Osteocyte (in vitro differentiated cells): ENCODE data around the gene VMO1. TPM values are rescaled to one million over a fixed set of nuclear protein-coding genes. Genes with fewer than 3 reads are reported as not detected.
A peak's percentile ranks its signal among the peaks of the same experiment; 100 is the strongest.
"Not testable (repeated sequence)": the region's sequence is repeated elsewhere in the genome, so short reads cannot be mapped to it uniquely, and the experiment has no call there.

Source experiments
- DNase-seq: peaks from one replicate; pipeline ENCODE4 v3.0.0; 2021; ENCODE audit warnings: mixed read lengths; ENCODE audit not compliant: unreplicated experiment; ENCODE audit errors: extremely low spot score
- H3K27ac Mint-ChIP-seq: one replicate; pipeline ENCODE4 v1.8.0; 2021; ENCODE audit warnings: mild to moderate bottlenecking, mixed read lengths; ENCODE audit not compliant: unreplicated experiment
- H3K27me3 Mint-ChIP-seq: one replicate; pipeline ENCODE4 v1.8.0; 2021; ENCODE audit warnings: mixed read lengths; ENCODE audit not compliant: unreplicated experiment
- H3K36me3 Mint-ChIP-seq: one replicate; pipeline ENCODE4 v1.8.0; 2021; ENCODE audit warnings: mixed read lengths; ENCODE audit not compliant: unreplicated experiment
- H3K4me1 Mint-ChIP-seq: one replicate; pipeline ENCODE4 v1.8.0; 2021; ENCODE audit warnings: mixed read lengths; ENCODE audit not compliant: unreplicated experiment
- H3K4me3 Mint-ChIP-seq: one replicate; pipeline ENCODE4 v1.8.0; 2021; ENCODE audit warnings: mild to moderate bottlenecking, moderate library complexity, mixed read lengths; ENCODE audit not compliant: unreplicated experiment
- H3K9me3 Mint-ChIP-seq: one replicate; pipeline ENCODE4 v1.8.0; 2021; ENCODE audit warnings: mixed read lengths; ENCODE audit not compliant: unreplicated experiment
- long read RNA-seq: library from polyadenylated mRNA; unstranded; transcript quantifications from one replicate; pipeline ENCODE4 v2.0.0, GENCODE V29; 2021
- total RNA-seq: library from RNA; stranded (reverse); gene quantifications from 2 replicates; pipeline ENCODE4 v1.2.1, GENCODE V29; 2021
- TF ChIP-seq, protein P1 (sequence below): fragments of 200-600 bp; sonication (generic); IDR thresholded peaks from 2 replicates; pipeline ENCODE4 v1.5.0; 2021; ENCODE audit warnings: antibody characterized with exemption, mild to moderate bottlenecking, moderate library complexity

The VMO1 gene, protein sequence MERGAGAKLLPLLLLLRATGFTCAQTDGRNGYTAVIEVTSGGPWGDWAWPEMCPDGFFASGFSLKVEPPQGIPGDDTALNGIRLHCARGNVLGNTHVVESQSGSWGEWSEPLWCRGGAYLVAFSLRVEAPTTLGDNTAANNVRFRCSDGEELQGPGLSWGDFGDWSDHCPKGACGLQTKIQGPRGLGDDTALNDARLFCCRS
- 1.9 and 2.4 TPM in 2 replicates for total RNA-seq
- long read RNA-seq = 0 reads

- Mint-ChIP-seq H3K27ac (no peak within 1 kb of the TSS), H3K36me3 (no peaks in the 10 kb centered on the region), H3K4me1 (peaks cover 17% of the 10 kb centered on the region), H3K4me3 (no peak within 1 kb of the TSS), H3K27me3 (peaks cover 5% of the 10 kb centered on the region), H3K9me3 (no peaks in the 10 kb centered on the region)
- no peak for DNase-seq
- TF ChIP-seq, protein P1, sequence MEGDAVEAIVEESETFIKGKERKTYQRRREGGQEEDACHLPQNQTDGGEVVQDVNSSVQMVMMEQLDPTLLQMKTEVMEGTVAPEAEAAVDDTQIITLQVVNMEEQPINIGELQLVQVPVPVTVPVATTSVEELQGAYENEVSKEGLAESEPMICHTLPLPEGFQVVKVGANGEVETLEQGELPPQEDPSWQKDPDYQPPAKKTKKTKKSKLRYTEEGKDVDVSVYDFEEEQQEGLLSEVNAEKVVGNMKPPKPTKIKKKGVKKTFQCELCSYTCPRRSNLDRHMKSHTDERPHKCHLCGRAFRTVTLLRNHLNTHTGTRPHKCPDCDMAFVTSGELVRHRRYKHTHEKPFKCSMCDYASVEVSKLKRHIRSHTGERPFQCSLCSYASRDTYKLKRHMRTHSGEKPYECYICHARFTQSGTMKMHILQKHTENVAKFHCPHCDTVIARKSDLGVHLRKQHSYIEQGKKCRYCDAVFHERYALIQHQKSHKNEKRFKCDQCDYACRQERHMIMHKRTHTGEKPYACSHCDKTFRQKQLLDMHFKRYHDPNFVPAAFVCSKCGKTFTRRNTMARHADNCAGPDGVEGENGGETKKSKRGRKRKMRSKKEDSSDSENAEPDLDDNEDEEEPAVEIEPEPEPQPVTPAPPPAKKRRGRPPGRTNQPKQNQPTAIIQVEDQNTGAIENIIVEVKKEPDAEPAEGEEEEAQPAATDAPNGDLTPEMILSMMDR = no peak
Observed at GRCh38 chr17:4786106-4786511, at the start of gene VMO1. TSS of gene VMO1 (minus strand) at chr17:4786364. CDS start at chr17:4786352, 12 bp downstream.

GRCh38 chr17:4834681-4835020, 48.5 kb upstream of the VMO1 start:
- TF ChIP-seq, protein P1 = no peak
- Mint-ChIP-seq H3K27me3 (no peaks in the 10 kb centered on the region), H3K4me3 (peak overlapping the region; percentile 91), H3K36me3 (peaks cover 8% of the 10 kb centered on the region), H3K4me1 (peaks cover 44% of the 10 kb centered on the region), H3K27ac (peak overlapping the region; percentile 94), H3K9me3 (no peaks in the 10 kb centered on the region)
- DNase-seq = no peak

GRCh38 chr17:4833941-4834680, 47.9 kb upstream of the VMO1 start:
- no peak for DNase-seq
- peaks cover 39% of the 10 kb centered on the region for H3K4me1 Mint-ChIP-seq
- H3K9me3 Mint-ChIP-seq = no peaks in the 10 kb centered on the region
- peaks cover 5% of the 10 kb centered on the region for H3K36me3 Mint-ChIP-seq
- H3K27me3 Mint-ChIP-seq = no peaks in the 10 kb centered on the region
- TF ChIP-seq, protein P1 = no peak
- peak overlapping the region; percentile 94 for H3K27ac Mint-ChIP-seq
- H3K4me3 Mint-ChIP-seq = peak overlapping the region; percentile 91

- Mint-ChIP-seq H3K4me3 (peak within 1 kb of the TSS; percentile 91), H3K27me3 (no peaks in the 10 kb centered on the region), H3K27ac (peak within 1 kb of the TSS; percentile 97), H3K4me1 (peaks cover 38% of the 10 kb centered on the region), H3K9me3 (no peaks in the 10 kb centered on the region), H3K36me3 (peaks cover 4% of the 10 kb centered on the region)
- peak; percentile 97 for DNase-seq
- TF ChIP-seq, protein P1 = no peak
Observed at GRCh38 chr17:4833178-4833940, 47.2 kb upstream of the VMO1 start, which contains the start of gene MINK1. TSS of gene MINK1 (plus strand) at chr17:4833340. CDS start at chr17:4833584, 244 bp downstream.

GRCh38 chr17:4832829-4833177, 46.6 kb upstream of the VMO1 start:
- H3K9me3 Mint-ChIP-seq = not testable (repeated sequence)

More at GRCh38 chr17:4832829-4833177, 46.6 kb upstream of the VMO1 start:
- Mint-ChIP-seq H3K27ac (peak overlapping the region; percentile 97), H3K4me1 (peaks cover 35% of the 10 kb centered on the region), H3K4me3 (peak overlapping the region; percentile 91)
- H3K27me3 Mint-ChIP-seq, DNase-seq, H3K36me3 Mint-ChIP-seq: not testable (repeated sequence)
